OCI-LY1 (cell line): ENCODE data around the gene PKDCC.

Source experiments
- H2AFZ ChIP-seq: fragments of 200-600 bp; sonication (generic), shearing (Covaris generic); 2 replicates; pipeline ENCODE4 v1.6.0; 2014; ENCODE audit warnings: antibody characterized with exemption, mild to moderate bottlenecking, low read length
- H3F3A ChIP-seq: fragments of 200-600 bp; sonication (generic), shearing (Covaris generic); 2 replicates; pipeline ENCODE4 v1.6.0; 2014; ENCODE audit warnings: mild to moderate bottlenecking, antibody characterized with exemption, low read length, moderate library complexity; ENCODE audit not compliant: insufficient read depth
- H3K27ac ChIP-seq: fragments of 200-600 bp; sonication (generic); 2 replicates; pipeline ENCODE4 v1.5.1; 2014; ENCODE audit warnings: low read length, mixed run types, mild to moderate bottlenecking, low read depth; ENCODE audit not compliant: poor library complexity, severe bottlenecking
- H3K27me3 ChIP-seq: fragments of 200-600 bp; sonication (generic); 2 replicates; pipeline ENCODE4 v1.6.0; 2014; ENCODE audit warnings: antibody characterized with exemption, mild to moderate bottlenecking, low read length, moderate library complexity; ENCODE audit not compliant: insufficient read depth
- H3K36me3 ChIP-seq: fragments of 200-600 bp; sonication (generic); 2 replicates; pipeline ENCODE4 v1.6.1; 2014; ENCODE audit warnings: mild to moderate bottlenecking, antibody characterized with exemption, low read length, moderate library complexity, mixed read lengths; ENCODE audit not compliant: insufficient read depth
- H3K4me1 ChIP-seq: fragments of 200-600 bp; sonication (generic); 2 replicates; pipeline ENCODE4 v1.5.1; 2014; ENCODE audit warnings: mild to moderate bottlenecking, low read length, moderate library complexity; ENCODE audit not compliant: insufficient read depth, severe bottlenecking
- H3K4me2 ChIP-seq: fragments of 200-600 bp; sonication (generic), shearing (Covaris generic); 2 replicates; pipeline ENCODE4 v1.6.1; 2014; ENCODE audit warnings: low read length
- H3K4me3 ChIP-seq: fragments of 200-600 bp; sonication (generic); 2 replicates; pipeline ENCODE4 v1.5.1; 2014; ENCODE audit warnings: low read length, low read depth, mild to moderate bottlenecking, mixed read lengths; ENCODE audit not compliant: poor library complexity, severe bottlenecking
- H3K79me2 ChIP-seq: fragments of 200-600 bp; shearing (Covaris generic); 2 replicates; pipeline ENCODE4 v1.6.1; 2016; ENCODE audit warnings: mixed run types, low read length, mixed read lengths; ENCODE audit not compliant: insufficient read depth
- H3K9ac ChIP-seq: fragments of 200-600 bp; sonication (generic), shearing (Covaris generic); 2 replicates; pipeline ENCODE4 v1.6.1; 2014; ENCODE audit warnings: mild to moderate bottlenecking, low read length, mixed read lengths
- H3K9me2 ChIP-seq: fragments of 200-600 bp; sonication (generic), shearing (Covaris generic); 2 replicates; pipeline ENCODE4 v1.6.1; 2014; ENCODE audit warnings: low read depth, mild to moderate bottlenecking, low read length, mixed read lengths
- H3K9me3 ChIP-seq: fragments of 200-600 bp; shearing (Covaris generic); 2 replicates; pipeline ENCODE4 v1.6.1; 2014; ENCODE audit warnings: low read length, mixed read lengths
- H4K20me1 ChIP-seq: fragments of 200-600 bp; sonication (generic), shearing (Covaris generic); 2 replicates; pipeline ENCODE4 v1.6.0; 2016; ENCODE audit warnings: mild to moderate bottlenecking, low read length; ENCODE audit not compliant: insufficient read depth
- EZH2 ChIP-seq: fragments of 200-600 bp; sonication (generic), shearing (Covaris generic); IDR thresholded peaks from 2 replicates; pipeline ENCODE4 v1.8.0; 2017; ENCODE audit warnings: borderline replicate concordance, mixed run types, mild to moderate bottlenecking, antibody characterized with exemption, low read length, moderate library complexity, mixed read lengths
- TF ChIP-seq, protein P1 (sequence below): fragments of 200-600 bp; sonication (generic), shearing (Covaris generic); IDR thresholded peaks from 2 replicates; pipeline ENCODE4 v1.5.1; 2017; ENCODE audit warnings: mild to moderate bottlenecking, antibody characterized with exemption, low read length, moderate library complexity, mixed read lengths

The PKDCC gene

DNA sequence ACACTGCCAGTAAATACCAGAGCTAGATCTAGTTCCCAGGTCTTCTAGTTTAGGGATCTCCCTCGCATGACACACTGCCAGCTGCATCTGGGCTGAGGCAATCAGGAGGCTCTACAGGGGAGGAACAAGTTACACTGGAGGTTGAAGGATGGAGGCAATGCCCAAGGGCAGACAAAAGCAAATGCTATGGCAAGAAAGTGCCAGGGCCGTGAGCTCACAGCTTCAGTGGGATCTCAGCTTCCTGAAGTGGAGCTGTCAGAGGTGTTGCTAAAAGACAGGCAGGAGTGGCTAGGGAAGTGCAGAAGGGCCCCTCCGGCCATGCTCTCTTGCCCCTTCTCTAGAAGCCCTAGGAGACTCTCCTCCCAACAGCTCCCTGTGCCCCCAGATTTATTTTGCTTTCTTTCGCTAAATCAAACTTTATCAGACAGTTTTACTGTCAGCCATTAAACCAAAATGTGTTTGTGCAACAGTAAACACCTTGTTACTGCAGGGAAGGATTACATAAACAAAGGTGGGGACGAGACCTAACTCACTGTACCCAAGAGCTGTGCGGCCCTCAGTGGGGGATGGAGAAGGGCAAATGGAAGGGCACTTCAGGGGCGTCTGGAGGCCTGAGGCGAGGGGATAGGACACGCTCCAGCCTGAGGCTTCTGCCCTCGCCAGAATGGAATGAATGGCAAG lies 39.4 kb upstream of the PKDCC start:
- TF ChIP-seq, protein P1, sequence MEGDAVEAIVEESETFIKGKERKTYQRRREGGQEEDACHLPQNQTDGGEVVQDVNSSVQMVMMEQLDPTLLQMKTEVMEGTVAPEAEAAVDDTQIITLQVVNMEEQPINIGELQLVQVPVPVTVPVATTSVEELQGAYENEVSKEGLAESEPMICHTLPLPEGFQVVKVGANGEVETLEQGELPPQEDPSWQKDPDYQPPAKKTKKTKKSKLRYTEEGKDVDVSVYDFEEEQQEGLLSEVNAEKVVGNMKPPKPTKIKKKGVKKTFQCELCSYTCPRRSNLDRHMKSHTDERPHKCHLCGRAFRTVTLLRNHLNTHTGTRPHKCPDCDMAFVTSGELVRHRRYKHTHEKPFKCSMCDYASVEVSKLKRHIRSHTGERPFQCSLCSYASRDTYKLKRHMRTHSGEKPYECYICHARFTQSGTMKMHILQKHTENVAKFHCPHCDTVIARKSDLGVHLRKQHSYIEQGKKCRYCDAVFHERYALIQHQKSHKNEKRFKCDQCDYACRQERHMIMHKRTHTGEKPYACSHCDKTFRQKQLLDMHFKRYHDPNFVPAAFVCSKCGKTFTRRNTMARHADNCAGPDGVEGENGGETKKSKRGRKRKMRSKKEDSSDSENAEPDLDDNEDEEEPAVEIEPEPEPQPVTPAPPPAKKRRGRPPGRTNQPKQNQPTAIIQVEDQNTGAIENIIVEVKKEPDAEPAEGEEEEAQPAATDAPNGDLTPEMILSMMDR: no peak
- no peak for TF ChIP-seq EZH2
- Histone ChIP-seq H3K9me3 (no peaks in the 10 kb centered on the region), H3K36me3 (no peaks in the 10 kb centered on the region), H3K27ac (no peak overlapping the region), H3F3A (no peaks in the 10 kb centered on the region), H3K79me2 (no peaks in the 10 kb centered on the region), H3K27me3 (no peaks in the 10 kb centered on the region), H3K9ac (no peak overlapping the region), H3K9me2 (no peaks in the 10 kb centered on the region), H3K4me1 (no peaks in the 10 kb centered on the region), H3K4me2 (no peak overlapping the region), H4K20me1 (no peaks in the 10 kb centered on the region), H3K4me3 (no peak overlapping the region), H2AFZ (no peak overlapping the region)

DNA sequence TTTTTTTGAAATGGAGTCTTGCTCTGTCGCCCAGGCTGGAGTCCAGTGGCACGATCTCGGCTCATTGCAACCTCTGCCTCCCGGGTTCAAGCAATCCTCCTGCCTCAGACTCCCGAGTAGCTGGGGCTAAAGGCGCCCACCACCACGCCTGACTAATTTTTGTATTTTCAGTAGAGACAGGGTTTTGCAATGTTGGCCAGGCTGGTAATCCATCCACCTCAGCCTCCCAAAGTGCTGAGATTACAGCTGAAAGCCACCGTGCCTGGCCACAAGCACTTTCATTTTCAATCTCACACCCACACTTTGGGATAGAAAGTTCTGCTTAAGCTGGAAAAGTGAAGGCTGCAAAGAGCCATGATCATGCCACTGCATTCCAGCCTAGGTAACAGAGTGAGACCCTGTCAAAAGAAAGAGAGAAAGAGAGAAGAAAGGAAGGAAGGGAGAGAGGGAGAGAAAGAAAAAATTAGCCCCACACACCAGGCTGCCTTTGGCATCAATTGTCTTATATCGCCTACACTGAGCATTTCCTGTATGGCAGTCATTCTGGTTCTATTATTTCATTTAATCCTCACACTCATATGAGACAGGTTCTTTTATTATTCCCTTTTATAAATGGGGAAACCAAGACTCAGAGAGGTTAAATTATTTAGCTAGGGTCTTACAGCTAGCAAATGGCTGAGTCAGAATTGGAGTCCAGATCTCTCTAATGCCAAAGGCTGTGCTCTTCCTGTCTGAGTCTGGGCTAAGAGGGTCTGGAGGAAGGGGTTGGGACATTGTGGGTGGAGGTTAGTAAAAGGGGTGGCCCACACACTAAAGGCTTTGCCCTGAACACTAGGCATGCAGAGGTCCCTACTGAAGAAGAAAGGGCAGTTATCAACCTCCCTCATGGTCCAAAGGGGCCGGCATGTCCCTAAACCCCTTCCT lies 37.9 kb upstream of the PKDCC start:
- H3K9me3 ChIP-seq: no peaks in the 10 kb centered on the region
- no peaks in the 10 kb centered on the region for H3K79me2 ChIP-seq
- no peak overlapping the region for H2AFZ ChIP-seq
- no peaks in the 10 kb centered on the region for H4K20me1 ChIP-seq
- H3K36me3 ChIP-seq: no peaks in the 10 kb centered on the region
- no peak overlapping the region for H3K4me3 ChIP-seq
- H3K9ac ChIP-seq: no peak overlapping the region
- no peaks in the 10 kb centered on the region for H3K27me3 ChIP-seq
- H3K27ac ChIP-seq: no peak overlapping the region
- TF ChIP-seq, protein P1: no peak
- no peak for TF ChIP-seq EZH2
- no peaks in the 10 kb centered on the region for H3F3A ChIP-seq
- H3K4me1 ChIP-seq: no peaks in the 10 kb centered on the region
- no peak overlapping the region for H3K4me2 ChIP-seq
- no peaks in the 10 kb centered on the region for H3K9me2 ChIP-seq

DNA sequence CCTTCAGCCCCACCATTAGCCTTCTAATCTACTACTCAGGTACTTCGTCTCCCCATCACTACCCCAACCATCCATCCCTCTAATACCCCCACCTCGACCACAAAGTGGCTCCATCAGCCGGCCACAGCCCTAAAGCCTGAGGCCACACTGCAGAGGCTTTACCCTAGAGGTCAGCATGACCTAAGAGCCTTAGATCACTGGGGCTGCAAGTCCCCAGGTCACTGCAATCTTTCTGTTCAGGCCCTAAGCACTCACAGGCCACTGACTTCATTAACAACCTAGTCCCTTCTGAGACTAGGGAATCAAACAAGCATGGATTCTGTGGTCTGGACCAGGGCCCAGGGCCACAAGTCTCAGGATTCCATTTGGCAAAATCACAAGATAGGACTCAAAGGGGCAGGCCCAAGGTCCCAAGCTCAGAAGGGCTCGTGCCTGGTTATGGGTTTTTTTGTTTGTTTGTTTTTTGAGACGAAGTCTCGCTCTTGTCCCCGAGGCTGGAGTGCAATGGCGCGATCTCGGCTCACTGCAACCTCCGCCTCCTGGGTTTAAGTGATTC lies 37.0 kb upstream of the PKDCC start:
- Histone ChIP-seq H3K9me3 (no peaks in the 10 kb centered on the region), H3K4me3 (no peak overlapping the region), H3K4me2 (no peak overlapping the region), H2AFZ (no peak overlapping the region), H3F3A (no peaks in the 10 kb centered on the region), H3K36me3 (no peaks in the 10 kb centered on the region), H3K4me1 (no peaks in the 10 kb centered on the region), H3K9ac (no peak overlapping the region), H3K27me3 (no peaks in the 10 kb centered on the region), H4K20me1 (no peaks in the 10 kb centered on the region), H3K79me2 (no peaks in the 10 kb centered on the region), H3K9me2 (no peaks in the 10 kb centered on the region), H3K27ac (no peak overlapping the region)
- TF ChIP-seq, protein P1: no peak
- no peak for TF ChIP-seq EZH2
